Breast epithelium (tissue), 3 donors: ENCODE results near the gene C6orf15.

Experiments used
- POLR2AphosphoS5 ChIP-seq, 3 donors: sonication (generic); formaldehyde crosslinking; IDR thresholded peaks; one replicate each; pipeline ENCODE4 v1.6.1; 2017; ENCODE audit warnings: antibody characterized with exemption in 3 of 3
- TF ChIP-seq, protein P1 (sequence below), 3 donors: fragments of 450-650 bp; IDR thresholded peaks; one replicate each; pipeline ENCODE4 v1.5.1; 2016 to 2017; ENCODE audit warnings: antibody characterized with exemption in 3 of 3, mild to moderate bottlenecking in 3 of 3, moderate library complexity in 3 of 3

DNA sequence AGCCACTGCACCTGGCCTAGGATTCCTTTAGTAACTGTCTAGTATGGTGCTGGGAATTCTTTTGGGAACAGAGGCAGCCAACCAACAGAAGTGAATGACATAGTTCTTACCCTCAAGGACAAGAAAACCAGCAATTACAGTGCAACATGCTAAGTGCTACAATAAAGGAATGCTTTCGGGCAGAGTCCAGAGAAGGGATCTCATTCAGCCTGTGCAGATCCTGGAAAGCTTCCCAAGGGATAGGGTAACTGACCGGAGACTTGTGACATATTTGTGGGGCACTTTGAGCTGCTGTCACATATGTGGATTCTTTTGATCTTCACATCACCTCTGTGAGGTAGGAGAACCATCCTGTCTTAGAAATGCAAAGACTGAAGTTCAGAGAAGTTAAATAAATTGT, 46.8 kb downstream of the C6orf15 start:
- TF ChIP-seq, protein P1, sequence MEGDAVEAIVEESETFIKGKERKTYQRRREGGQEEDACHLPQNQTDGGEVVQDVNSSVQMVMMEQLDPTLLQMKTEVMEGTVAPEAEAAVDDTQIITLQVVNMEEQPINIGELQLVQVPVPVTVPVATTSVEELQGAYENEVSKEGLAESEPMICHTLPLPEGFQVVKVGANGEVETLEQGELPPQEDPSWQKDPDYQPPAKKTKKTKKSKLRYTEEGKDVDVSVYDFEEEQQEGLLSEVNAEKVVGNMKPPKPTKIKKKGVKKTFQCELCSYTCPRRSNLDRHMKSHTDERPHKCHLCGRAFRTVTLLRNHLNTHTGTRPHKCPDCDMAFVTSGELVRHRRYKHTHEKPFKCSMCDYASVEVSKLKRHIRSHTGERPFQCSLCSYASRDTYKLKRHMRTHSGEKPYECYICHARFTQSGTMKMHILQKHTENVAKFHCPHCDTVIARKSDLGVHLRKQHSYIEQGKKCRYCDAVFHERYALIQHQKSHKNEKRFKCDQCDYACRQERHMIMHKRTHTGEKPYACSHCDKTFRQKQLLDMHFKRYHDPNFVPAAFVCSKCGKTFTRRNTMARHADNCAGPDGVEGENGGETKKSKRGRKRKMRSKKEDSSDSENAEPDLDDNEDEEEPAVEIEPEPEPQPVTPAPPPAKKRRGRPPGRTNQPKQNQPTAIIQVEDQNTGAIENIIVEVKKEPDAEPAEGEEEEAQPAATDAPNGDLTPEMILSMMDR (IDR thresholded peaks at IDR 0.05), result no peak
- TF ChIP-seq POLR2AphosphoS5 (IDR thresholded peaks at IDR 0.05), result no peak
